ENCODE measurements around the gene MXRA7. TPM values are rescaled to one million over a fixed set of nuclear protein-coding genes. Genes with fewer than 3 reads are reported as not detected.

Gene MXRA7
- total RNA-seq, 1 donor from 2014 or later, result 105 TPM

GRCh38 chr17:76682296-76682695 lies 28.5 kb downstream of the MXRA7 start:
- TF ChIP-seq CTCF (IDR thresholded peaks at IDR 0.05), result no peak
- Histone ChIP-seq H3K9me3 (no peaks in the 10 kb centered on the region), H3K4me1 (peaks cover 22% of the 10 kb centered on the region), H3K36me3 (peaks cover 52% of the 10 kb centered on the region), H3K27me3 (ENCODE audit: low read depth) (no peaks in the 10 kb centered on the region), H3K4me3 (no peak overlapping the region), H3K27ac (no peak overlapping the region)
- ATAC-seq (no peak), DNase-seq (no peak)
- intact Hi-C loops (cut with DNase I), result no loop called here

DNA sequence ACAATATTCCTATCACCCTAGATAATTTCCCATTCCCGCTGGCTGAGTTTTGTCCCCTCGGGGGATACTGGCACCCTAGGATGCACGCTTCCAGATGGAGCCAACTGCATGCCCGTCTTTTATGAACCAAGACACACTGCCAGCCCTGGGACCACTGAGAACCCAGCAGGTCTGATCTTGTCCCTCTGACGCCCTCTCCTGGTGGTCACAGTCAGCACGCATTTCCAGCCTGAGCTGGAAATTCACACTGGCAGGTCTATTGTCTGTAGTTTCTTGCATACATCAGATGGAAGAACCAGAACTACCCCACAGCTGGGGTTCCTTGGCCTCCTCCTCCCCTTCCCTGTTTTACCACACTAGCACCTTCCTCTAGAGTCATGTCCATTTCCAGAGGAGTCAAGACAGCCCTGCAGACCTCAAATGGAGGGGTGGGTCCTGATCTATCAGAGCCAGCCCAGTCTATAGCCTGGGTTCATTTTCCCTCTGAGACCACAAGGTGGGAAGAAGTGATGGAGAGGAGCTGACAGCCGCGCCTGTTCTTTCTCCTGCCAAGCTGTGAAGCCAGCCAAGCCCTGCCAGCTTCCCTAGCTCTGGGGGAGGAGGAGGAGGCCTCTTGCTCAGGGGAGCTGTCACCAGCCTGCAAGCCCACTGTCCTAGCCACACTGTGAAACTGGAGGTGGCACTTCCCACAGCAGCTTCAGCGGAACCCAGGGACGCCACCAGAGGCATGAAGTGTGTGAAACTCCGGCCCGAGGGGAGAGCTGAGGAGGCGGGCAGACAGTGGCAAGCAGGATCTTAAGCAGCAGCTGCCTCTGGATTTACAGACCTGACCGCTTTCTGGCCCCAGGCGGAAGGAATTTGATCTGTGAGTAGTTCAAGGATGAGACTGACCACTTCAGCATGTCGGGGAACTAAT lies 29.3 kb downstream of the MXRA7 start:
- peaks cover 13% of the 10 kb centered on the region for H3K4me1 ChIP-seq
- peak; percentile 75 for TF ChIP-seq CTCF (IDR thresholded peaks at IDR 0.05)
- ATAC-seq (peak; percentile 63 to 70), DNase-seq (peak; percentile 73)
- intact Hi-C loops (cut with DNase I), result no loop called here
- no peaks in the 10 kb centered on the region for H3K9me3 ChIP-seq
- no peak overlapping the region for H3K27ac ChIP-seq
- peaks cover 57% of the 10 kb centered on the region for H3K36me3 ChIP-seq
- no peak overlapping the region for H3K4me3 ChIP-seq
- H3K27me3 ChIP-seq (ENCODE audit: low read depth), result no peaks in the 10 kb centered on the region

DNA sequence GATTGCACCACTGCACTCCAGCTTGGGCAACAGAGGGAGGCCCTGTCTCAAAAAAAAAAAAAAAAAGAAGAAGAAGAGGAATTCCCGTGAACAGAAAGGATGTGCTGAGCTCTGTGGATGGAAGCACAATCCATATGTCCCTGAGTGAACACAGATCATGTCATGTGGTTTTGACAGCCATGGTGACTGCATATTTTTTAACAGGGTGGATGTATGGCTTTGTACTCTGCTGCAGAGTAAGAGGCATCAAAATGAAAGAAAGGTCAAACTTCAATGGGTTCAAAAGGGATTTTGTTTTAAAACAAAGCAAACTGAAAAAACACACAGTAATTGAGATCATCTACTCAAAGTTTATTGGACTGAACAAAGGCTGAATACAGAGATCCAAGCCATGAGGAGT lies 31.5 kb downstream of the MXRA7 start:
- Histone ChIP-seq H3K9me3 (no peaks in the 10 kb centered on the region), H3K27ac (no peak overlapping the region), H3K4me1 (peaks cover 11% of the 10 kb centered on the region), H3K36me3 (peaks cover 52% of the 10 kb centered on the region), H3K27me3 (ENCODE audit: low read depth) (no peaks in the 10 kb centered on the region), H3K4me3 (no peak overlapping the region)
- no peak for TF ChIP-seq CTCF (IDR thresholded peaks at IDR 0.05)
- intact Hi-C loops (cut with DNase I), result no loop called here
- DNase-seq (no peak), ATAC-seq (no peak)

- Histone ChIP-seq H3K9me3 (no peaks in the 10 kb centered on the region), H3K27me3 (ENCODE audit: low read depth) (no peaks in the 10 kb centered on the region), H3K4me3 (no peak overlapping the region), H3K27ac (no peak overlapping the region), H3K4me1 (peaks cover 11% of the 10 kb centered on the region), H3K36me3 (peaks cover 43% of the 10 kb centered on the region)
- DNase-seq (no peak), ATAC-seq (peak; percentile 24 to 41)
- no peak for TF ChIP-seq CTCF (IDR thresholded peaks at IDR 0.05)
- intact Hi-C loops (cut with DNase I), result no loop called here
Measured at GRCh38 chr17:76678330-76678729, 32.4 kb downstream of the MXRA7 start.

- TF ChIP-seq CTCF (IDR thresholded peaks at IDR 0.05), result no peak
- H3K27me3 ChIP-seq (ENCODE audit: low read depth), result no peaks in the 10 kb centered on the region
- no peaks in the 10 kb centered on the region for H3K9me3 ChIP-seq
- DNase-seq, result no peak
- ATAC-seq, result no peak
- no peak overlapping the region for H3K4me3 ChIP-seq
- intact Hi-C loops (cut with DNase I), result no loop called here
- H3K36me3 ChIP-seq, result peaks cover 34% of the 10 kb centered on the region
- H3K4me1 ChIP-seq, result peaks cover 11% of the 10 kb centered on the region
- H3K27ac ChIP-seq, result no peak overlapping the region
Measured at GRCh38 chr17:76677406-76677805, 33.4 kb downstream of the MXRA7 start.

All from lower lobe of right lung (tissue), 2 donors.